GM21786 (cell line): ENCODE data around the gene KRTAP4-12.
"Not testable (repeated sequence)": the region's sequence is repeated elsewhere in the genome, so short reads cannot be mapped to it uniquely, and the experiment has no call there.

Source experiments
- ATAC-seq: cut with Tn5 transposase; IDR thresholded peaks from one replicate; pipeline ENCODE4 v1.9.1; 2021; ENCODE audit not compliant: unreplicated experiment

The KRTAP4-12 gene

GRCh38 chr17:41098042-41098441, 25.9 kb downstream of the KRTAP4-12 start, which contains the start of gene KRTAP4-8:
Gene KRTAP4-8, minus strand, starts transcription at chr17:41098142. Its CDS starts 58 bp downstream, at chr17:41098084.
- no peak for ATAC-seq

DNA sequence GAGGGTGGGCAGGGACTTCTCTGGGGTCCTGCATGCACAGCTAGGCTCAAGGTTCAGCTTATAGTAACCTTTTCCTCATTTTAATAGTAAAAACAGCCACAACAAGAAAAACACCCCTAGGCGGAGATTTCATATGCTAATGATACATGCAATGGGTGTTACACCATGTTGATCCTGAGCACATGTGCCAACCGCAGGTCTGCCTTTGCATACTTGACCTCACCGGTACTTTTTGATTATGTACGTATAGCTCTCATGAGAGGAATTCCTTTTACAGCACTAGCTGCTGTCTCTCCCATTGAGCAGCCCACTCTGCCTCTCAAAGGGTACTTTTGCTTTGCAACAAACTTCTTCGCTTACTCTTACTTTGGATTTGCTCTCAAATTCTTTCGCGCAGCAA, 27.9 kb downstream of the KRTAP4-12 start:
- ATAC-seq, result no peak

DNA sequence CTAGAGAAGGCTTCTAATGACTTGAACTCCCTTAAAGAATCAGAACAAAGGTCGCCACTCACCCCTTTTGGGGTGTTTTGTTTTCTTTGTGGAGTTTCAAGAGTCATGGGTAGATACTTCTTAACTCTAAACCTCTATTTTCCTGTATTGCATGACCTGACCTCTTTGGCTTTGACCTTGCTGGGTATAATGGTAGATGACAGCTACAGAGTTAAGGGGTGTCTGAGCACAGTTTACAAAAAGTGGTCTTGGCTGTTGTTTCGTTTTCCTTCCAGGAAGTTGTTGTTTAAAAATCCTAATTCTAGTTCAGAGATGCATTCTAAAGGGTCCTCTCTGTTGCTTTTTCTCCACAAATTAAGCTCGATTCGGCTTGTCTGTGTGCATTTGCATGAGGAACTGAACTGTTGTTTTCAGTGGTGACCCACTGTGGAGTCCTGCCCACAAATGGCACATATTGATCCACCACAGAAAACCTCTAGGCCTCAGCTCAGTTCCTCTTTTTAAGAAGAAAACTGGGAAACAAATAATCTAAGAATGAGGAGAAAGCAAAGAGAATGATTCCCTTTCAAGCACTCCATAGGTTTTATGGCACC, 35.1 kb downstream of the KRTAP4-12 start:
- not testable (repeated sequence) for ATAC-seq

DNA sequence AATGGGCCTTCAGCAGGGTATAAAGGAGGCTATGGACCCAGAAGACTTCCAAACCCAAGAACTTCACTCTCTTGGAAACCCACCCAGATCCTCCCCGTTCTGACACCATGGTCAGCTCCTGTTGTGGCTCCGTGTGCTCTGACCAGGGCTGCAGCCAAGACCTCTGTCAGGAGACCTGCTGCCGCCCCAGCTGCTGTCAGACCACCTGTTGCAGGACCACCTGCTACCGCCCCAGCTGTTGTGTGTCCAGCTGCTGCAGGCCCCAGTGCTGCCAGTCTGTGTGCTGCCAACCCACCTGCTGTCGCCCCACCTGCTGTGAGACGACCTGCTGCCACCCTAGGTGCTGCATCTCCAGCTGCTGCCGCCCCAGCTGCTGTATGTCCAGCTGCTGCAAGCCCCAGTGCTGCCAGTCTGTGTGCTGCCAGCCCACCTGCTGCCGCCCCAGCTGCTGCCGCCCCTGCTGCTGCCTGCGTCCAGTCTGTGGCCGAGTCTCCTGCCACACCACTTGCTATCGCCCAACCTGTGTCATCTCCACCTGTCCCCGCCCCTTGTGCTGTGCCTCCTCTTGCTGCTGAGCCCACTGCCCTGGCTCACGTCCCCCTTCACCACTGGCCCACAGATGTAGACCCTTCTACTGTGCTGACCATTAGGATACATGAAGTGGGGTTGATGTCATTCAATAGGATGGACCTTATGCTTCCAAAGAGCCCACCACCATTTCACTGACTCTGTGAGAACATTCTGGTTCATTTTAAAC, 39.7 kb downstream of the KRTAP4-12 start, which contains the start of gene KRTAP4-7:
Gene KRTAP4-7 (plus strand): TSS at position 51 of the 757 bp plus-strand sequence. CDS start 57 bp downstream, at position 108.
- not testable (repeated sequence) for ATAC-seq

DNA sequence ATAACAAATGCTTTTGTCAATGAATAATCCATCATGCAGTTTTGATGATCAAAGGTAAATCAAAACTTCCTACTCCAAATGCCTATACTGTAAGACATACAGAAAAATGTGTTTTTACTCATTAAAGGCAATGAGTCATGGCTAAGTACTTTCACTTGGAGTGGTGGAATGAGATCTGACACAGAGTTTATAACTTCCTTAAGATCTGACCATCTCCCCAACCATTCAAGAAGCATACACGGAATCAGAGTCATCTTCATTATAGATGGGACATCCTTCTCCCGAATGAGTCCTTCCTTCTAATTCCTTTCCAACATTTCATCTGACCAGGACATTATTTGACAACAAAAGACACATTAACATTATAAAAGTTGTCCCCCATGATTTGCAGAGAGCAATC, 40.6 kb downstream of the KRTAP4-12 start:
- not testable (repeated sequence) for ATAC-seq

DNA sequence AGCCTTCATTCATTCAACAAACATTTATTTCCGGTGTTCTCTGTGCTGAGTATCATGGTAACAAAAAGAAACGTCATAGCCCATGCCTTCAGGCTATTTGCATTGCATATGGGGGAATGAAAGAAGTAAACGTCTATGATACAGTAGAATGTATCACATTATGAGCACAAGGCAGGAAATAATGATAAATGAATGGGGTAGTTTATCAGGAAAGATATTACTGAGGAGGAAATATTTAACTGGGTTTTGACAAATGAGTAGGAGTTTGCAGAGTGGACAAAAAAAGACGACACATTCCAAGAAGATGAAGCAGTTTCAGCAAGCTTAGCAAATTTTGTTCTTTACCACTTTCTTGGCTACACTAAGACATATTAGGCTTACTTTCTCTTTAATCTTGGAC, 41.4 kb downstream of the KRTAP4-12 start:
- no peak for ATAC-seq

- ATAC-seq, result no peak
Observed at GRCh38 chr17:41076788-41077187, 47.2 kb downstream of the KRTAP4-12 start.

GRCh38 chr17:41073676-41074075, 50.3 kb downstream of the KRTAP4-12 start:
- no peak for ATAC-seq
